LNCAP (cell line): ENCODE results near the gene RANBP9.

Experiments used
- CTCF ChIP-seq: fragments of 450-650 bp; IDR thresholded peaks from 2 replicates; pipeline ENCODE4 v1.5.1; 2017; ENCODE audit warnings: mild to moderate bottlenecking

RANBP9 gene

GRCh38 chr6:13660893-13661292 is 50.7 kb downstream of the RANBP9 start:
- TF ChIP-seq CTCF: no peak

- TF ChIP-seq CTCF: no peak
These were observed 51.4 kb downstream of the RANBP9 start for GRCh38 chr6:13660273-13660672.

- TF ChIP-seq CTCF: no peak
These were observed 55.9 kb downstream of the RANBP9 start for GRCh38 chr6:13655700-13656099.

- TF ChIP-seq CTCF: no peak
These were observed 57.1 kb downstream of the RANBP9 start for GRCh38 chr6:13654496-13654895.

- TF ChIP-seq CTCF: no peak
These were observed 58.3 kb downstream of the RANBP9 start for GRCh38 chr6:13653296-13653695.

- no peak for TF ChIP-seq CTCF
These were observed 62.2 kb downstream of the RANBP9 start for GRCh38 chr6:13649393-13649792.

- no peak for TF ChIP-seq CTCF
These were observed 62.8 kb downstream of the RANBP9 start for GRCh38 chr6:13648850-13649249.

GRCh38 chr6:13643125-13643524 is 68.5 kb downstream of the RANBP9 start:
- no peak for TF ChIP-seq CTCF
